Astrocyte of the spinal cord (primary cell): ENCODE results near the gene VAPB.
"Not testable (repeated sequence)": the region's sequence is repeated elsewhere in the genome, so short reads cannot be mapped to it uniquely, and the experiment has no call there.

ENCODE experiments used
- DNase-seq: peaks from one replicate; pipeline ENCODE4 v3.0.0; 2011; ENCODE audit warnings: low read depth, low spot score
- H3K4me3 ChIP-seq: 2 replicates; pipeline ENCODE4 v1.5.1; 2011; ENCODE audit warnings: low read depth, mild to moderate bottlenecking, low read length, moderate library complexity
- CTCF ChIP-seq: IDR thresholded peaks from 2 replicates; pipeline ENCODE4 v1.5.1; 2012; ENCODE audit warnings: low read depth, mild to moderate bottlenecking, low read length, inconsistent platforms
- in situ Hi-C: cut with HindIII; loops from 2 replicates; pipeline ENCODE4 v1.10.0; 2017; ENCODE audit warnings: low sequenced_read_pairs

VAPB gene

GRCh38 chr20:58403272-58403671, 14.2 kb downstream of the VAPB start:
- in situ Hi-C loops, result no loop called here
- DNase-seq, result no peak
- no peak for TF ChIP-seq CTCF
- H3K4me3 ChIP-seq, result no peak overlapping the region

DNA sequence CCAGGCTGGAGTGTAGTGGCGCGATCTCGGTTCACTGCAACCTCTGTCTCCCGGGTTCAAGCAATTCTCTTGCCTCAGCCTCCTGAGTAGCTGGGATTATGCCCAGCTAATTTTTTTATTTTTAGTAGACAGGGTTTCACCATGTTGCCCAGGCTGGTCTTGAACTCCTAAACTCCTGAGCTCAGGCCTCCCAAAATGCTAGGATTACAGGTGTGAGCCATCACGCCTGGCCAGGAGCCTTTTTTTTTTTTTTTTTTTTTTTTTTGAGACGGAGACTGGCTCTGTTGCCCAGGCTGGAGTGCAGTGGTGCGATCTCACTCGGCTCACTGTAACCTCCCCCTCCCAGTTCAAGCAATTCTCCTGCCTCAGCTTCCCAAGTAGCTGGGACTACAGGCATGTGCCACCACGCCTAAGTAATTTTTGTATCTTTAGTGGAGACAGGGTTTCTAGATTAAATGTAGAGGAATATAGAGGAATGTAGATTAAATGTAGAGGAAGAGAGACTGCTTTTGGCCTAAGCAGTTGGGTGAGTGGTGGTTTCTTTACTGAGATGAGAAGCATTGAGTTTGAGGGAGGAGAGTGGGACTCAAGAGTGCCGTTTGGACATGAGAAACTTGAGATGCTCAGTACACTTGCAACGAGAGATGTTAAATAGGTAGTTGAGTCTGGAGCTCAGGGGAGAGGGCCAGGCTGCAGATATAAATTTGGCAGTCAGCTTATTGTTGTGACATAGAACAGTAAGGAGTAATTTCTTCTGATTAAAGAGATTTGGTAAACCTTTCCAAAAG, 16.7 kb downstream of the VAPB start:
- H3K4me3 ChIP-seq, result no peak overlapping the region
- in situ Hi-C loops, result no loop called here
- no peak for TF ChIP-seq CTCF
- no peak for DNase-seq

DNA sequence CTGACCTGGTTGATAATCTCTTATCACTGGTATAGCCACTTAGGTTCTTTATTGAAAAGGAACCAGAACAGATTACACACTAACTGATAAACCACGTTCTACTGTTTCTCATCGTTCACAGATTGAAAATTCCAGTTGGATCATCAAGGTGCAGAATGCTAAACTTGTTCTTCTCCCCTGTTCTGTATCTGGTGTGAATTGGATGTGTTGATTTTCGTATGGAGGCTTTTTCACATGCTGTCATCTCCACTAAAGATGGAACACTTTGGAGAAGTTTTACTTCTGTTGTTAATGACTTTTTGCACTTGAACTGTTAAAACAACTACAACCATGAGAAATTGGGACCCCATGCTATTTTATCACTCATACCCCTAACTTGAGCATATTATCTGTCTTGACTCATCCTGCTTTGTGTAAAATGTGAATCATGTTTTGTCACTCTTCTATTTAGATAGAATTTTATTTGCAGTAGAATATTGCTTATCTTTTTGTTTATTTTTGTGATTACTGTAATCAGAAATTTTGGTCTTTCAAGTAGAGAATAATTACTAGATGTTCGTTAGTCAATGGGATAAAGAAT, 17.5 kb downstream of the VAPB start:
- TF ChIP-seq CTCF, result no peak
- H3K4me3 ChIP-seq, result no peak overlapping the region
- no peak for DNase-seq
- in situ Hi-C loops, result no loop called here

DNA sequence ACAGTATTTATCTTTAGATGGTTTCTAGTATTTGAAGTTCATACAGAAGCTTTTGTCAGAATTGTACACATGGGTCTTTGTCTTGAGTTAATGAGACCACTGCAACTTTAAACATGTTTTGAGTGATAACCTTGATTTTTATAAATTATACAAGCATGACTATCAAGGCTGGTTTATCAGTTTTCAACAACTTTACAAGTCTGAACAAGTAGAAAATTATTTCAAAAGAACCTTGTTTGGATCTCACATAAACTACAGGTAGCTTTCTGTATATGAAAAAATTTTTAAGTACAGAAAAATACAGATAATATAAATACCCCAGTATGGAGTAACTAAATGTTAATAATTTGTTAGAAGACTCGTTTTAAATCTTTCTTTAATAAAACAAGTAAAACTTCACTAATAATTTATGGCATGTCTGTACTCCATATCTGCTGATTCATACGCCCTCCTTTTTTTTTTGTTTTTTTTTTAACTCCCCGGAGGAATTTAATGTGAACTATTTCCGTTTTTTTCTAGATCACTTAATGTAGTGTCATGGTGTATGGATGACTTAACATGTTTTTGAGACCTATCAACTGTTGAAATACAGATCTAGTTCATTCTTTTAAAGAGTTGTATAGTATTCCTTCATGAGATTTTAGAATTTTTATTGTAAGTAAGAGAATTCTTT, 18.3 kb downstream of the VAPB start:
- no peak for TF ChIP-seq CTCF
- DNase-seq, result no peak
- H3K4me3 ChIP-seq, result no peak overlapping the region
- in situ Hi-C loops, result no loop called here

DNA sequence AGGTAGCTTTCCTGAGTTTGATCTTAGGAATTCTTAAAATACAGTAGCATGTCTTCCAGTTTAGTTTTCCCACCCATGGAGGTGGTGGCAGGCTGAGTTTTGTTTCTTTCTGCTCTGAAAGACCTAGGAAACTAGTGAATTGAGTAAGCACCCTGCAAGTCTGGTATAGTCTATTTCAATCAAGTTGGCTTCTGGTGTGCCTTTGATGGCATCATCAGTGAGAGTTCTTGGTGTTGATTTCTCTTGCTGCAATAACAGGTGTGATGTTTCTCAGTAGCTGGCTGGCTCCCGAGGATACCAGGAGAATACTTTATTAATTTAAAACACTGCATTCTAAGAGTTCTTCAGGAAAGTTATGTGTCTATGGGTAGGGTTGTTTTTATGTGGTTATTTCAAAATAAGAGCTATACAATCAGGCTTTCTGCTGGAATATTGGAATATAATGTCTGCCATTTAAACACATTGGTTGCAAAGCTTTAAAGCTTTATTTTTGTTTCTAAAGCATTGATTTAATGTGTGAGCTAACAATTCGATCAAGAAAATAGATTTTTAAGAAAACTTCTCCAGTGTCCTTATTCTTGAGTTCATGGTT, 19.0 kb downstream of the VAPB start:
- no peak overlapping the region for H3K4me3 ChIP-seq
- no peak for DNase-seq
- TF ChIP-seq CTCF, result no peak
- in situ Hi-C loops, result no loop called here

GRCh38 chr20:58408603-58409246, 19.7 kb downstream of the VAPB start:
- no peak overlapping the region for H3K4me3 ChIP-seq
- TF ChIP-seq CTCF, result no peak
- in situ Hi-C loops, result no loop called here
- no peak for DNase-seq

DNA sequence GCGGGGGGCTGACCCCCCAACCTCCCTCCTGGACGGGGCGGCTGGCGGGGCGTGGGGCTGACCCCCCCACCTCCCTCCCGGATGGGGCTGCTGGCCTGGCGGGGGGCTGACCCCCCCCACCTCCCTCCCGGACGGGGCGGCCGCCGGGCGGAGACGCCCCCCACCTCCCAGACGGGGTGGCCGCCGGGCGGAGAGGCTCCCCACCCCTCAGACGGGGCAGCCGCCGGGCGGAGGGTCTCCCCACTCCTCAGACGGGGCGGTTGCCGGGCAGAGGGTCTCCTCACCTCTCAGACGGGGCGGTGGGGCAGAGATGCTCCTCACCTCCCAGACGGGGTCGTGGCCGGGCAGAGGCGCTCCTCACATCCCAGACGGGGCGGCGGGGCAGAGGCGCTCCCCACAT, 25.2 kb downstream of the VAPB start:
- in situ Hi-C loops, H3K4me3 ChIP-seq, DNase-seq: not testable (repeated sequence)

DNA sequence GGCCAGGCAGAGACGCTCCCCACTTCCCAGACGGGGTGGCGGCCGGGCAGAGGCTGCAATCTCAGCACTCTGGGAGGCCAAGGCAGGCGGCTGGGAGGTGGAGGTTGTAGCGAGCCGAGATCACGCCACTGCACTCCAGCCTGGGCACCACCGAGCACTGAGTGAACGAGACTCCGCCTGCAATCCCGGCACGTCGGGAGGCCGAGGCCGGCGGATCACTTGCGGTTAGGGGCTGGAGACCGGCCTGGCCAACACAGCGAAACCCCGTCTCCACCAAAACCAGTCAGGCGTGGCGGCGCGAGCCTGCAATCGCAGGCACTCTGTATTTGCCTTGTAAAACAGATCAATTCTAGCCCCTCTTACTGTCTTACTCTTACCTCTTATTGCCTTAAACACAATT, 25.8 kb downstream of the VAPB start:
- in situ Hi-C loops, DNase-seq, H3K4me3 ChIP-seq: not testable (repeated sequence)
